HepG2 (cell line): Measurements from ENCODE around the gene SERPINB1. TPM values are rescaled to one million over a fixed set of nuclear protein-coding genes. Genes with fewer than 3 reads are reported as not detected.

Experiments
- ATF4 ChIP-seq, 2 experiments: fragments of 450-650 bp in 1 of 2; sonication (generic) in 1 of 2; formaldehyde crosslinking; IDR thresholded peaks; 2 replicates each; pipeline versions ENCODE4 v1.5.0 to v1.8.0; 2020 to 2022; ENCODE audit warnings: mild to moderate bottlenecking in 1 of 2, missing genetic modification reagents in 1 of 2
- CENPT ChIP-seq: sonication (generic); formaldehyde crosslinking; IDR thresholded peaks from 2 replicates; pipeline ENCODE4 v1.8.0; 2022; ENCODE audit warnings: low read depth, mild to moderate bottlenecking, moderate library complexity, missing genetic modification reagents
- CSRNP1 ChIP-seq: sonication (generic); formaldehyde crosslinking; IDR thresholded peaks from 2 replicates; pipeline ENCODE4 v1.8.1; 2023; ENCODE audit warnings: mild to moderate bottlenecking, missing genetic modification reagents
- ESRRA ChIP-seq: sonication (generic); formaldehyde crosslinking; IDR thresholded peaks from 2 replicates; pipeline ENCODE4 v1.5.1; 2020; ENCODE audit warnings: mild to moderate bottlenecking, low read depth, missing genetic modification reagents
- FOXO1 ChIP-seq: sonication (generic); formaldehyde crosslinking; IDR thresholded peaks from 2 replicates; pipeline ENCODE4 v1.4.0; 2020; ENCODE audit warnings: missing genetic modification reagents
- GTF2F1 ChIP-seq: fragments of 150-350 bp; IDR thresholded peaks from 2 replicates; pipeline ENCODE4 v1.6.1; 2014; ENCODE audit warnings: low read length
- RARA ChIP-seq: IDR thresholded peaks from 2 replicates; pipeline ENCODE4 v1.6.1; 2016; ENCODE audit warnings: missing genetic modification reagents, missing compliant biosample characterization
- SAP130 ChIP-seq: IDR thresholded peaks from 2 replicates; pipeline ENCODE4 v1.6.1; 2016; ENCODE audit warnings: low read depth
- SNAPC2 ChIP-seq: sonication (generic); formaldehyde crosslinking; IDR thresholded peaks from 2 replicates; pipeline ENCODE4 v1.8.1; 2022; ENCODE audit warnings: mild to moderate bottlenecking, missing genetic modification reagents
- ZNF224 ChIP-seq: sonication (generic); formaldehyde crosslinking; IDR thresholded peaks from 2 replicates; pipeline ENCODE4 v1.5.0; 2020; ENCODE audit warnings: mild to moderate bottlenecking, missing genetic modification reagents
- ZNF557 ChIP-seq: sonication (generic); formaldehyde crosslinking; IDR thresholded peaks from 2 replicates; pipeline ENCODE4 v1.4.0; 2020; ENCODE audit warnings: missing genetic modification reagents
- polyA plus RNA-seq, 8 experiments: library from polyadenylated mRNA; depleted of rRNA in 3 of 8; stranded (reverse) in 7 of 8; unstranded in 1 of 8; fragments of >200 nt; fragmentation: Illumina TruSeq in 4 of 8; extraction: Trizol in 4 of 8; gene quantifications; 2 replicates each; pipeline versions ENCODE4 v1.2.1 to v1.2.3, GENCODE V29; 2011 to 2016; ENCODE audit warnings: low read depth in 4 of 8, missing spikeins in 1 of 8, mixed read lengths in 1 of 8; ENCODE audit not compliant: insufficient read depth in 1 of 8
- total RNA-seq, 5 experiments: library from RNA; depleted of rRNA; stranded (reverse); fragments of >200 nt; fragmentation: Illumina TruSeq; extraction: Trizol; gene quantifications; 2 replicates each; pipeline ENCODE4 v1.2.3, GENCODE V29; 2016; ENCODE audit warnings: low read depth in 1 of 5
- TF ChIP-seq, protein P1 (sequence below): sonication (generic); formaldehyde crosslinking; IDR thresholded peaks from 2 replicates; pipeline ENCODE4 v1.4.0; 2020; ENCODE audit warnings: missing genetic modification reagents
- TF ChIP-seq, protein P2 (sequence below): sonication (generic); formaldehyde crosslinking; IDR thresholded peaks from 2 replicates; pipeline ENCODE4 v1.4.0; 2020; ENCODE audit warnings: missing genetic modification reagents
- TF ChIP-seq, protein P3 (sequence below): sonication (generic); formaldehyde crosslinking; IDR thresholded peaks from 2 replicates; pipeline ENCODE4 v1.4.0; 2020; ENCODE audit warnings: mild to moderate bottlenecking, low read depth, missing genetic modification reagents
- TF ChIP-seq, protein P4 (sequence below): sonication (generic); formaldehyde crosslinking; IDR thresholded peaks from 2 replicates; pipeline ENCODE4 v1.5.1; 2020; ENCODE audit warnings: mild to moderate bottlenecking, missing genetic modification reagents, borderline replicate concordance

The SERPINB1 gene
- total and polyA plus RNA-seq, 2 of the 13 experiments (the other 11 are each of a cell fraction or from before 2014, with no cell fraction given), result 41.4 to 60.5 TPM

DNA sequence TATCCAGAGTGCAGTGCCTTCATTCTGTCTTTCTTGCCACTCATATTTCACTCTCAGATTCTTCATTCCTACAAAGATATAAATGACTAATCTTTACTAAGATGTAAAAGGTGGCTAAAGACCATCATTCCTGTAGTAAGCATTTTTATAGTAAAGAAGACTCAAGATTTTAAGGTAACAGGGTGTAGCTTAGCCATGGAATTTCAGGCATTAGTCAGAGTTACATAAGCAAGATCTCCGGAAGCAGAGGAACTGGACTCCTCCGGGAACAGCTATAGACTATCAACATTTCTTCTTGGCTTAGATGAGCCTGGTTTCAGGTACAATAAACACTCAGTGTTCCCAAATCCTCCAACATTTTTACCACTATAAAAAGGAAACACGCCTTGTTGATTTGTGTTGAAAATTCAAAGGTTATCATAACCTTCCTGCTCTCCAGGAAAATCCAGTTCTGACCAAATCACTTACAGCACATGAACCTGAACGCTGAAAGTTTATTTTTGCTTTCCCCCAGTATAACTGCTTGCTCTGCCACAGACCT is 23.7 kb downstream of the SERPINB1 start (continued):
- TF ChIP-seq ATF4 (CRISPR knock-in tag; IDR thresholded peaks at IDR 0.05) (no peak), CSRNP1 (no peak), SNAPC2 (CRISPR knock-in tag) (0 out of 2 replicates have a peak, but pooled peaks have one; percentile 38), ZNF557 (CRISPR knock-in tag) (no peak), GTF2F1 (no peak), SAP130 (CRISPR knock-in tag) (peak; percentile 40), ZNF224 (CRISPR knock-in tag) (no peak), RARA (peak; percentile 49), ESRRA (no peak), FOXO1 (CRISPR knock-in tag) (no peak), CENPT (CRISPR knock-in tag) (no peak)
- TF ChIP-seq, protein P1, sequence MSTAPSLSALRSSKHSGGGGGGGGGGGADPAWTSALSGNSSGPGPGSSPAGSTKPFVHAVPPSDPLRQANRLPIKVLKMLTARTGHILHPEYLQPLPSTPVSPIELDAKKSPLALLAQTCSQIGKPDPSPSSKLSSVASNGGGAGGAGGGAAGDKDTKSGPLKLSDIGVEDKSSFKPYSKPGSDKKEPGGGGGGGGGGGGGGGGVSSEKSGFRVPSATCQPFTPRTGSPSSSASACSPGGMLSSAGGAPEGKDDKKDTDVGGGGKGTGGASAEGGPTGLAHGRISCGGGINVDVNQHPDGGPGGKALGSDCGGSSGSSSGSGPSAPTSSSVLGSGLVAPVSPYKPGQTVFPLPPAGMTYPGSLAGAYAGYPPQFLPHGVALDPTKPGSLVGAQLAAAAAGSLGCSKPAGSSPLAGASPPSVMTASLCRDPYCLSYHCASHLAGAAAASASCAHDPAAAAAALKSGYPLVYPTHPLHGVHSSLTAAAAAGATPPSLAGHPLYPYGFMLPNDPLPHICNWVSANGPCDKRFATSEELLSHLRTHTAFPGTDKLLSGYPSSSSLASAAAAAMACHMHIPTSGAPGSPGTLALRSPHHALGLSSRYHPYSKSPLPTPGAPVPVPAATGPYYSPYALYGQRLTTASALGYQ (CRISPR knock-in tag), result no peak
- TF ChIP-seq, protein P2, sequence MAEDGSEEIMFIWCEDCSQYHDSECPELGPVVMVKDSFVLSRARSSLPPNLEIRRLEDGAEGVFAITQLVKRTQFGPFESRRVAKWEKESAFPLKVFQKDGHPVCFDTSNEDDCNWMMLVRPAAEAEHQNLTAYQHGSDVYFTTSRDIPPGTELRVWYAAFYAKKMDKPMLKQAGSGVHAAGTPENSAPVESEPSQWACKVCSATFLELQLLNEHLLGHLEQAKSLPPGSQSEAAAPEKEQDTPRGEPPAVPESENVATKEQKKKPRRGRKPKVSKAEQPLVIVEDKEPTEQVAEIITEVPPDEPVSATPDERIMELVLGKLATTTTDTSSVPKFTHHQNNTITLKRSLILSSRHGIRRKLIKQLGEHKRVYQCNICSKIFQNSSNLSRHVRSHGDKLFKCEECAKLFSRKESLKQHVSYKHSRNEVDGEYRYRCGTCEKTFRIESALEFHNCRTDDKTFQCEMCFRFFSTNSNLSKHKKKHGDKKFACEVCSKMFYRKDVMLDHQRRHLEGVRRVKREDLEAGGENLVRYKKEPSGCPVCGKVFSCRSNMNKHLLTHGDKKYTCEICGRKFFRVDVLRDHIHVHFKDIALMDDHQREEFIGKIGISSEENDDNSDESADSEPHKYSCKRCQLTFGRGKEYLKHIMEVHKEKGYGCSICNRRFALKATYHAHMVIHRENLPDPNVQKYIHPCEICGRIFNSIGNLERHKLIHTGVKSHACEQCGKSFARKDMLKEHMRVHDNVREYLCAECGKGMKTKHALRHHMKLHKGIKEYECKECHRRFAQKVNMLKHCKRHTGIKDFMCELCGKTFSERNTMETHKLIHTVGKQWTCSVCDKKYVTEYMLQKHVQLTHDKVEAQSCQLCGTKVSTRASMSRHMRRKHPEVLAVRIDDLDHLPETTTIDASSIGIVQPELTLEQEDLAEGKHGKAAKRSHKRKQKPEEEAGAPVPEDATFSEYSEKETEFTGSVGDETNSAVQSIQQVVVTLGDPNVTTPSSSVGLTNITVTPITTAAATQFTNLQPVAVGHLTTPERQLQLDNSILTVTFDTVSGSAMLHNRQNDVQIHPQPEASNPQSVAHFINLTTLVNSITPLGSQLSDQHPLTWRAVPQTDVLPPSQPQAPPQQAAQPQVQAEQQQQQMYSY (CRISPR knock-in tag), result peak; percentile 98
- TF ChIP-seq, protein P3, sequence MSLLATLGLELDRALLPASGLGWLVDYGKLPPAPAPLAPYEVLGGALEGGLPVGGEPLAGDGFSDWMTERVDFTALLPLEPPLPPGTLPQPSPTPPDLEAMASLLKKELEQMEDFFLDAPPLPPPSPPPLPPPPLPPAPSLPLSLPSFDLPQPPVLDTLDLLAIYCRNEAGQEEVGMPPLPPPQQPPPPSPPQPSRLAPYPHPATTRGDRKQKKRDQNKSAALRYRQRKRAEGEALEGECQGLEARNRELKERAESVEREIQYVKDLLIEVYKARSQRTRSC (CRISPR knock-in tag), result no peak
- TF ChIP-seq, protein P4, sequence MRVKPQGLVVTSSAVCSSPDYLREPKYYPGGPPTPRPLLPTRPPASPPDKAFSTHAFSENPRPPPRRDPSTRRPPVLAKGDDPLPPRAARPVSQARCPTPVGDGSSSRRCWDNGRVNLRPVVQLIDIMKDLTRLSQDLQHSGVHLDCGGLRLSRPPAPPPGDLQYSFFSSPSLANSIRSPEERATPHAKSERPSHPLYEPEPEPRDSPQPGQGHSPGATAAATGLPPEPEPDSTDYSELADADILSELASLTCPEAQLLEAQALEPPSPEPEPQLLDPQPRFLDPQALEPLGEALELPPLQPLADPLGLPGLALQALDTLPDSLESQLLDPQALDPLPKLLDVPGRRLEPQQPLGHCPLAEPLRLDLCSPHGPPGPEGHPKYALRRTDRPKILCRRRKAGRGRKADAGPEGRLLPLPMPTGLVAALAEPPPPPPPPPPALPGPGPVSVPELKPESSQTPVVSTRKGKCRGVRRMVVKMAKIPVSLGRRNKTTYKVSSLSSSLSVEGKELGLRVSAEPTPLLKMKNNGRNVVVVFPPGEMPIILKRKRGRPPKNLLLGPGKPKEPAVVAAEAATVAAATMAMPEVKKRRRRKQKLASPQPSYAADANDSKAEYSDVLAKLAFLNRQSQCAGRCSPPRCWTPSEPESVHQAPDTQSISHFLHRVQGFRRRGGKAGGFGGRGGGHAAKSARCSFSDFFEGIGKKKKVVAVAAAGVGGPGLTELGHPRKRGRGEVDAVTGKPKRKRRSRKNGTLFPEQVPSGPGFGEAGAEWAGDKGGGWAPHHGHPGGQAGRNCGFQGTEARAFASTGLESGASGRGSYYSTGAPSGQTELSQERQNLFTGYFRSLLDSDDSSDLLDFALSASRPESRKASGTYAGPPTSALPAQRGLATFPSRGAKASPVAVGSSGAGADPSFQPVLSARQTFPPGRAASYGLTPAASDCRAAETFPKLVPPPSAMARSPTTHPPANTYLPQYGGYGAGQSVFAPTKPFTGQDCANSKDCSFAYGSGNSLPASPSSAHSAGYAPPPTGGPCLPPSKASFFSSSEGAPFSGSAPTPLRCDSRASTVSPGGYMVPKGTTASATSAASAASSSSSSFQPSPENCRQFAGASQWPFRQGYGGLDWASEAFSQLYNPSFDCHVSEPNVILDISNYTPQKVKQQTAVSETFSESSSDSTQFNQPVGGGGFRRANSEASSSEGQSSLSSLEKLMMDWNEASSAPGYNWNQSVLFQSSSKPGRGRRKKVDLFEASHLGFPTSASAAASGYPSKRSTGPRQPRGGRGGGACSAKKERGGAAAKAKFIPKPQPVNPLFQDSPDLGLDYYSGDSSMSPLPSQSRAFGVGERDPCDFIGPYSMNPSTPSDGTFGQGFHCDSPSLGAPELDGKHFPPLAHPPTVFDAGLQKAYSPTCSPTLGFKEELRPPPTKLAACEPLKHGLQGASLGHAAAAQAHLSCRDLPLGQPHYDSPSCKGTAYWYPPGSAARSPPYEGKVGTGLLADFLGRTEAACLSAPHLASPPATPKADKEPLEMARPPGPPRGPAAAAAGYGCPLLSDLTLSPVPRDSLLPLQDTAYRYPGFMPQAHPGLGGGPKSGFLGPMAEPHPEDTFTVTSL (CRISPR knock-in tag), result peak; percentile 16; the same call in 1 of the 2 replicates
